CD4-positive, alpha-beta T cell treated with Interleukin-15 for 1 hour (primary cell): ENCODE measurements around the gene TBL2.
A peak's percentile ranks its signal among the peaks of the same experiment; 100 is the strongest.
"Not testable (repeated sequence)": the region's sequence is repeated elsewhere in the genome, so short reads cannot be mapped to it uniquely, and the experiment has no call there.

Experiments used
- DNase-seq: peaks from one replicate; pipeline ENCODE4 v3.0.0-alpha.2; 2020

Gene TBL2

DNA sequence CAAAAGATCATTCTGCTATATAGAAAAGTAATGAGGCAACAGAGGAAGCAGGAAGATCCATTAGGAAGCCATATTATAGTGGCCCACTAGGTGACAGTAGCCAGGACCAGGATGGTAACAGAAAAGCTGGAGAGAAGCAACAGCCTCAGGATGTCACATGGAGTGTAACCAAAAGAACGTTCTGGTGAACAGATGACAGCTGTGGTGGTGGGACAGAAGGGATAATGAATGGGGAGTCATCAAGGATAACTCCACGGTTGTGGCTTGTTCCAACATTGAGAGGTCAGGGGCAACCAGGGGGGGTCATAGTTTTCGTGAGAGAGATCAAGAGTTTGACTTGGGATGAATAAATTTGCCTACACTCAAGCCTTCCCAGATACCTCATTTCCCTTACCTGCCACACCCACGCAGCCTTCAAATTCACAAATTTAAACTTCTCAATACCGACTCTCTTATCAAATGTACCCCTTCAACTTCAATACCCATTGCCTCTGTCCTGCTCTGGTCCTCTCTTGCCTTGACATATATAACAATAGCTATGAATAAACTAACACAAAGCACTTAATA lies 9.3 kb downstream of the TBL2 start:
- no peak for DNase-seq

DNA sequence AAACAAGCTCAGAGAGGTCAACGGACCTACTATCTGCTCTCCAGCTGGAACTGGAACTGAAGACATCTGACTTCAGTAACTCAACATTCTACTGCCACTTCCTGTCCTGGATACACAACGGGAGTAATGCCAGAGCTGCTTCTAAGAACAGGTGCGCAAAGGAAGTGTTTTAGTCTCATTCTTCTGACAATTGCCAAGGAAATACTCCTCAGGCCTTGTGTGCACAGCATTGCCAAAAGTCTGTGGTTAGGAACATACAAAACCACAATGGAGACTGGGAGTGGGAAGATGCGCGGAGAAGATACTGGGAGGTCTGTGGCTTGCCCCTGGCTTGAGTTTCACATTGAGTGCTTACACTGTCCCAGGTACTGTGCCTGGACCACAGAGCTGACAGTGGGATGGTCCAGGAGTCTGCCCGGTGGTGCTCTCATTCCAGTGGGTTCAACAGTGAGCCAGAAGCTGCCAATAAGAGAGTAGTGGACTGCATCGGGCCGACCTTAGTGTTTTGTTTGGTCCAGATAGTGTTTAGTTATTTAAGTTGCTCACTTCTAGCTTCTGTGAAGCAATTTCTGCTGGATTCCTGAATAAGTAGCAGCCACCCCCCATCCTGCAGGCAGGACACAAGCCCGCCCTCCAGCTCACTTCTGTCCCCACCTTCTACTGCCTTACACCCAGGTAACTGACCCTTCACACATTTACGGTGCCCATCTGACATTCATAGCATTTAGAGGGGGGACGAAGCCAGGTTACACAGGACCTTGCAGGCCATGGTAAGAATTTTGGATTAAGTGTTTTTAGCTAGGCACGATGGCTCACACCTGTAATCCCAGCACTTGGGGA lies 10.3 kb downstream of the TBL2 start:
- no peak for DNase-seq

DNA sequence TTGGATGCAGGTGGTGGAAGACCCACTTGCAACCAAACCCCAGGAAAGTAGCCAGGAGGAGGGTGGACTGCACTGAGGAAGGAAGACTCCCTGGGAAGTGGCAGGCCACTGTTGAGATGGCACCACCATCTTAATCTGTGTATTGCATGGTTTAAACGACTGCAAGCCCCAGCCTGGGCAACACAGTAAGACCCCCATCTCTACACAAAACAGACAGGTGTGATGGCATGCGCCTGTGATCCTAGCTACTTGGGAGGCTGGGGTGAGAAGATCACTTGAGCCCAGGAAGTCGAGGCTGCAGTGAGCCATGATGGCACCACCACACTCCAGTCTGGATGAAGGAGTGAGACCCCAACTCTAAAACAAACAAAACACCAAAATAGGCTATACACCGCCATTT lies 11.2 kb downstream of the TBL2 start:
- DNase-seq: no peak

DNA sequence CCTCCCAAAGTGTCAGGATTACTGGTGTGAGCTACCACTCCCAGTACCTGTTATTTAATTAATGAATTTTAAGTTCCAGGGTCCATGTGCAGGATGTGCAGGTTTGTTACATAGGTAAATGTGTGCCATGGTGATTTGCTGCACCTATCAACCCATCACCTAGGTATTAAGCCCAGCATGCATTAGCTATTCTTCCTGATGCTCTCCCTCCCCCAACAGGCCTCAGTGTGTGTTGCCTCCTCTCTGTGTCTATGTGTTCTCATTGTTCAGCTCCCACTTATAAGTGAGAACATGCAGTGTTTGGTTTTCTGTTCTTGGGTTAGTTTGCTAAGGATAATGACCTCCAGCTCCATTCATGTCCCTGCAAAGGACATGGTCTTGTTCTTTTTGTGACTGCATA lies 11.9 kb downstream of the TBL2 start:
- DNase-seq: not testable (repeated sequence)

DNA sequence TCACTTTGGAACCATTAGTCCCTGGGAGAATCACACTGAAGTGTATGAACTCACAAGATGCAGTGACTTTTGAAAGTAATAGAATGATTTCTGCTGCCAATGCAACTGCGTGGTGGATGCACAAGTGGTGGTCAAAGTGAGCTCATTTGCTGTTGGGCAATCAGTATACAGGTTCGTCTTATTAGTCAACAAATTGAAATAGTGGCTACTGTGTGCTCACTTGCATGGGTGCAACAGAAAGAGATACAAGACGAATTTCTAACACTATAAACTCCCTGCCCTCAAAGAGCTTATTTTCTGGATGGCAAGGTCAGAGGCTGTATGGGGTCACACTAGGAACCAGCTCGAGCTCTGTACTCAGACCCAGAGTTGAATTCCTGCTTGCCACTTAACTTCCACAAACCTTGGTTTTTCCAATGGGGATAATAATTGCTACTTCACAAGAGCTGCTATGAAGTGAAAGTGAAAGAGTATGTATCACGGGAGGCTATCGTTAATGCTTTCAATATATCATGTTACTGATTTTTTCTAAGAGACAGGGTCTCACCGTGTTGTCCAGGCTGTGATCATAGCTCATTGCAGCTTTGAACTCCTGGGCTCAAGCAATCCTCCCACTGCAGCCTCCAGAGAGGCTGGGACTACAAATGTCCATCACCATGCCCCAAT lies 12.6 kb downstream of the TBL2 start:
- no peak for DNase-seq

DNA sequence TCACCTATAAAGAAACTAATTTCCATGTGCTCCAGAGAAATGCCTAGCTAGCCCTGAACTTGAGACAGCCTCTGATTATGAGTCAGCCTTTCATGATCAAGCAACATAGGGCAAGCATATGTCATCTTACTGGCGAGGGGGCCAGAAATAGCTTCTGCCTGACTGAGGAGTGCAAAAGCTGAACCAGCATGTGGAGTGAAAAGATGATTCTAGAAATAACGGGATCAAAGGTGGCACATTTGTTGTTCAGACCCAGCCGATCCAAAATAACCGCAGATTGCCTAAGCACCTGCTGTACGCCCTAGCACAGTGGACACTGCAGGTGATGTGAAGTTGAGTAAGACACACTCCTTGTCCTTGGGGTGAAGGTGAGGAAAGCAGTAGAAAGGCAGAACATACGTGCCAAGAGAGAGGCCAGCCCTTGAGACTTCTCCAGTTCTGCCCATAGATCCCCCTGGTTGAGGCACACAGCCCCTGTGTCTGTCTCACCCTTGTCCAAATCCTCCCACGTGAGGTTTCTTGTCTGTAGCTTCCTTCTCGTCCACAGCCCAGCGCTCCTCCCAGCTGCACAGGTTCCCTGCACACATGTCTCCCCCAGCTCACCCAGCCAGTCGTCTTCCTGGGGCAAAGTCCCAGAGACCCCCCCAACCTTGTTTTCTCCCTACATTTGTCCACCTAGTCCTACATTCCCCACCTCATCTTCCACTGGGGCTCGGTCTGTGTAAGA lies 18.1 kb downstream of the TBL2 start:
- DNase-seq: no peak

DNA sequence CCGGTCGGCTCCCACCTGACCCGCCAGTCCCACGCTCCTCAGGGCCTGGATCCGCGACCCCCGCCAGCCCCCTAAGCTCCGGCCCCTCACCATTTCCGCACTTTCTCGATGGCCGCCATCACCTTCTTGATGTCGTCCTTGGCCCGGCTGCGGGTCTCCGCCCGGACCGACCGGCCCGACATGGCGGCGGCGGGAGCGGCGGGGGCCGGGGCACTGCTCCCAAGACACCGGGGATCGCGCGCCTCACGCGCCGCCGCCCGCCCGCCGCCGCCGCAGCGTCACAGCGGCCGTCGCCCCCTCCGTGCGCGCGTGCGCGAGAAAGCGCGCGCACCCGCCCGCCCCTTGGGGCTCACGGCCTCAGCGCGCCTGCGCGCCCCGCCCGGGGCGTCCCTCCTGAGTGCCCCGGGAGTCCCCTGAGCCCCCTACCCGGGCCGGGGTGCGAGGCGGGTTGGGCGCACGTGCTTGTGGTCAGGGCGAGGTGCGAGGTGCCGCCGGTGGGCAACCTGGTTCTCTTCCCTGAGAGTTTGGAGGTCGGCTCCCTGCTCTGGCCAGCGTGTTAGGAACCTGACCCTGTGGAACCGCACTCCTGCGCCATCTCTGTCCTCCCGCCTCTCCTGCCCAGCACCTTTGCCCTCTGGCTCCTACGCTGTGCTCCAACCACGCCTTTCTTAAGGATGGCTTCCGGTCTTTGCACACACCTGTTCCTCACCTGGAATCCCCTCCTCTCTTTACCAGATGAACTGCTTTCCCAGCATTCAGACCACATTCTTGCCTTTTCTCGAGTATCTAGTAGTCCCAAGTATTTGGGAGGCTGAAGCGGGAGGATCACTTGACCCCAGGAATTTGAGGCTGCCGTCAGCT lies 20.8 kb downstream of the TBL2 start, which contains the start of gene BCL7B:
Gene BCL7B (minus strand): TSS at position 294 of the 861 bp plus-strand sequence. CDS start 112 bp downstream, at position 182.
- peak; percentile 84 for DNase-seq

DNA sequence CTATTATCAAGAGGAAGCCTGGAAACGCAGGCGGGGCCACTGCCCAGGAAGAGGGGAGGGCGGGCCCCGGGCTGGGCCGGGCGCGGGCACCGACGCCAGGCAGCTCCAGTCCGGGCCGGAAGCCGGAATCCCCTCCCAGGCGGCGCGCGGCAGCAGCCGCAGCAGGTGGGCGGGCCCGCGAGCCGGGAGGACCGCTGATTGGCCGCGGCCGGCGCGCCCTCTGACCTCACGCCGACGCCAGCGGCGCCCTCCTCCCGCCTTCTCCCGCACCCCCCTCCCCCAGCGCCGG lies 21.3 kb downstream of the TBL2 start:
- DNase-seq: peak; percentile 93

DNA sequence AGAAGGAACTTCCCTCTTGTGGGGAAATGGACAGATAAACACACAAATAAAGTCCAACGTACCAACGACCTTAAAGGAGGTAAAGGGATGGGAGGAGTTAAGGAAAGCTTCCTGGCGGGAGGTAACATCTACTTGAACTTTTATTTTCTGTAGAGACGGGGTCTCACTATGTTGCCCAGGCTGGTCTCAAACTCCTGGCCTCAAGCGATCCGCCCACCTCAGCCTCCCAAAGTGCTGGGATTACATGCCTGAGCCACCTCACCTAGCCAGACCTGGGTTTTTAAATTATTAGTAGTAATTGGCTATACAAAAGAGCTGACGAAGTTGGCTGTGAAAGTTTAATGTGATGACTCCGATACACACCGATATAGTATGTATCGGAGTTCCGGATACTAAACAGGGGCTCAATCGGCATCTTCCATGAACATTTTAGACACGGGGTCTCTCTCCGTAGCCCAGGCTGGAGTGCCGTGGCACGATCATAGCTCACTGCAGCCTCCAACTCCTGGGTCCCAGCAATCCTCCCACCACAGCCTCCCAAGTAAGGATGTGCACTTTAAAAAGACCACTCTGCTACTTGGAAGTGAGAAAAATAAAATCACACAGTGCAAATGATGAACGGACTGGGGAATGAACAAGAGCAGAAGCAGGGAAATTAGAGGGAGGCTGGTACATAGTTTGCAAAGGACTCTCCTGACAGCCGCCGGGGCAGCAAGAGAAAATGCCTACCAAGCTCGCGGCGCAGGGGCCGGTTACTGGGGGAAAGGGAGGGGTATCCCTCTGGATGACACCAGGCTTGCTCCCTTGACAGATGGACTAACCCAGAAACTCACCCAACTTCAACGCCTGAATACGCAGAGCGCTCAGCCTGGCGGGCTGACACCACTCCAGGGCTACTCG lies 21.9 kb downstream of the TBL2 start:
- DNase-seq: no peak

DNA sequence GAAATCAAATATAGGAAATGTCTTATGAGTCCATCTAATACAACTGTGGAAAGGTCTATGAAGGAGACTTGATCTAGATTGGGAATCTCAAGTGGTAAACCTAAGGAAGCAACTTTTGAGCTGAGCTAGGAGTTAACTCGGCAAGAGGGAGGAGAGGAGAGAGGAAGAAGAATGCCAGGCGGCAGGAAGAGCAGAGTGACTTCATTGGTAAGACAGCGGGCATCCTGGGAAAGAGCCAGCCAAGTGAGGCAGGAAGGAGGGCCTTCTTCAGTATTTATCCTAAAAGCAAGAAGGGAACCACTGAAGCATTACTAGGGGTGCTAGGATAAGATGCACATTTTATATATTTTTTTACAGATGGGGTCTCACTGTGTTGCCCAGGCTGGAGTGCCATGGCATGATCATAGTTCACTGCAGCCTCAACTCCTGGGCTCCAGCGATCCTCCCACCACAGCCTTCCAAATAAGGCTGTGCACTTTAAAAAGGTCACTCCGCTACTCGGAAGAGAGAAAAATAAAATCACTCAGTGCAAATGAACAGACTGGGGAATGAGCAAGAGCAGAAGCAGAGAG lies 22.9 kb downstream of the TBL2 start:
- no peak for DNase-seq

DNA sequence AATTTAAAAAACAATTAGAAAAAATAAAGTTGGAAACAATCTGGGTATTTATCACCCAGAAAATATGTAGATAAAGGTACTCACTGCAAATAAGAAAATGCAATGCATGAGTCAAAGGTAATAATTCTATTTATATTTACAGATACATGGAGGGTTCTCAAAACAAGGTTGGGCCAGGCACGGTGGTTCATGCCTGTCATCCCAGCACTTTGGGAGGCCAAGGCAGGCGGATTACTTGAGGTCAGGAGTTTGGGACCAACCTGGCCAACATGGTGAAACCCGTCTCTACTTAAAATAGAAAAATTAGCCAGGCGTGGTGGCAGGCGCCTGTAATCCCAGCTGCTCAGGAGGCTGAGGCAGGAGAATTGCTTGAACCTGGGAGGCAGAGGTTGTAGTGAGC lies 28.3 kb downstream of the TBL2 start:
- not testable (repeated sequence) for DNase-seq

DNA sequence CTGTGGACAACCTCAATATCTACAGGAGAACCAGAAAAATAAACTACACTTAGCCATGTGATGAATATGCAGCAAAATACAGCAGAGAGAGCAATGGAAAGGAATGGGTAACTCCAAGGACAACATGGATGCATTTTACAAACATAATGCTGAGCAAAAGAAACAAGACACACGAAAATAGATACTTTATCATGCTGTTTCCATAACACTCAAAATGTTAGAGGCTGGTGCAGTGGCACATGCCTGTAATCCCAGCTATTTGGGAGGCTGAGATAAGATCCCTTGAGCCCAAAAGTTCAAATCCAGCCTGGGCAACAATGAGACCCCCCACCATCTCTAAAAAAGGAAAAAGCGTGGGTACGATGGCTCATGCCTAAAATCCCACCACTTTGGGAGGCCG lies 29.2 kb downstream of the TBL2 start:
- no peak for DNase-seq

DNA sequence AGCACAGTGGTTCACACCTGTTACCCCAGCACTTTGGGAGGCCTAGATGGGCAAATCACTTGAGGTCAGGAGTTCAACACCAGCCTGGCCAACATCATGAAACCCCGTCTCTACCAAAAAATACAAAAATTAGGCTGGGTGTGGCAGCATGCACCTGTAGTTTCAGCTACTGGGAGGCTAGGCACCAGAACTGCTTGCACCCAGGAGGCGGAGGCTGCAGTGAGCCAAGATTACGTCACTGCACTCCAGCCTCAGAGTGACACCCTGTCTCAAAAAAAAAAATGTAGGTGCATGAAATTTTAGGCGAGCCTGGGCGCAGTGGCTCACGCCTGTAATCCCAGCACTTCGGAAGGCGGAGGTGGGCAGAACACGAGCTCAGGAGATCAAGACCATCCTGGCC lies 30.5 kb downstream of the TBL2 start:
- DNase-seq: no peak

DNA sequence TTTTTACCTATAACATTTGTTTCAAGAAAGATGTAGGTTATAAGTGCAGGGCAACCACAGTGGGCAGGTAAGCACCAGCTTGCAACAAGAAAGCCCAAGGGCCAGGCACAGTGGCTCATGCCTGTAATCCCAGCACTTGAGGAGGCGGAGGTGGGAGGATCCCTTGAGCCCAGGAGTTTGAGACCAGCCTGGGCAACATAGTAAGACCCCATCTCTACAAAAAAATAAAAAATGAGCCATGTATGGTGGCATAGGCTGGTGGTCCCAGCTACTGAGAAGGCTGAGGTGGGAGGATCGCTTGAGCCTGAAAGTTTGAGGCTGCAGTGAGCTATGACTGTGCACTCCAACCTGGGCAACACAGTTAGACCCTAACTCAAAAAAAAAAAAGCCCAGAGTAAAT lies 33.7 kb downstream of the TBL2 start:
- no peak for DNase-seq

DNA sequence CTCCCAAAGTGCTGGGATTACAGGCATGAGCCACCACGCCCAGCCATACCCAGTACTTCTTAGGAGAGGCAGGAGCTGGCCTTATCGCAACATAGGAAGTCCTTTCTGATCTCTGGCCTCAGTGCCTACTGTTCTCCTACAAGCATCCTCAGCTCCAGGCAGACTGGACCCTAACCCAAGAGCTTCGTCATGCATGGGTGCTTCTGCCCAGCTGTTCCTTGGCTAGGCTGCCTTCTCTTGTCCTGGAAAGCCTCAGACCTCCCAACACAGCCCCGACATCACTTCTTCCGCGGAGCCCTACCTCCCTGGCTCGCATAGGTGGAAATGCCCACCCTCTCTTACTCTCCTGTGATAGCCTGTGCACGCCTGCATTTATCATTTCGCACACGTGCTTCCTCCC lies 36.7 kb downstream of the TBL2 start:
- no peak for DNase-seq

DNA sequence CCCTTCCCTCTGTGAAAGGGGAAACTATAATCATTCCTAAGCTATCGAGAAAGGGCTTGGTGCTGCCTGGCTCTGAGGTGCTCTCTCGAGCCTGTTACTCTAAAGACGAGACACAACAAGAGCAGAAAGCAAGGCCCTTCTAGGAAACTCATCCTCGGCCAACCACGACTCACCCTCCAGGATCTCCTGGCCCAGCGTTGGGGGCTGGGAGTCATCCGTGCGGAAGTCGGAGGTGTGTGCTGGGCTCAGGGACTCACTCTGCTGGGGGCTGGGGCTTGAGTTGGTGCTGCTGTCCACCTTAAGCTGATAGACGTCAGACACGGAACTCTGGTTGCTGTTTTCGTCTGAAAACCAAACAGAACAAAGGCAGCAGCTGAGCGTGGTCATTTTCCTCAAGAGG lies 38.7 kb downstream of the TBL2 start:
- no peak for DNase-seq

DNA sequence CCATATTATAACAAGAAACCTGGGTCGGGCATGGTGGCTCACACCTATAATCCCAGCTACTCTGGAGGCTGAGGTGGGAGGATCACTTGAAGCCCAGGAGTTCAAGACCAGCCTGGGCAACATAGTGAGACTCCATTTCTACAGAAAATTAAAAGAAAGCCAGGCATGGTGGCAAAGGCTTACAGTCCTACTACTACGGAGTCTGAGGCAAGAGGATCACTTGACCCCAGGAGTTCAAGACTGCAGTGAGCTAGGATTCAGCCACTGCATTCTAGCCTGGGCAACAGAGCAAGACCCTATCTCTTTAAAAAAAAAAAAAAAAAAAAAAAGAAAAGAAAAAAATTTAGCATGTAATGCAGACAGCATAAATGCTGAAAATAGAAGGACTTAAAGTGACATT lies 39.9 kb downstream of the TBL2 start:
- DNase-seq: not testable (repeated sequence)

DNA sequence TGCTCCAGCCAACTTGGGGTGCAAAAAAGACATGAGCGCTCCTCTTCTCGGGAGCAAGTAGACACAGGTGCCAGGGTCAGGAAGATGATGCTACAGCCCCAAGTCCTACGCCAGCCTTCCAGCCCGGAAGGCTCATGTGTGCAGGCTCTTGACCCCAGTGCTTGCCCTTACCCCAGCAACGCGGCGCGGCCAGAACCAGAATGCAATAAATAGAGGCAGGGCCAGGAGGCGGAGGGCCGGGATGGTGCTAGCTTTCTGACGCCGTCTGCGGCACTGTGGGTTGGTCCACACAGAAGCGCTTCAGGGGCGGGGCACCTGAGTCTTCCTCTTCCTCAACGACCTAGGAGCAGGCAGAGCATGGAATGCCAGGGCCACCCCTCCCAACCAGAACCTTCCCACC lies 41.3 kb downstream of the TBL2 start:
- no peak for DNase-seq

DNA sequence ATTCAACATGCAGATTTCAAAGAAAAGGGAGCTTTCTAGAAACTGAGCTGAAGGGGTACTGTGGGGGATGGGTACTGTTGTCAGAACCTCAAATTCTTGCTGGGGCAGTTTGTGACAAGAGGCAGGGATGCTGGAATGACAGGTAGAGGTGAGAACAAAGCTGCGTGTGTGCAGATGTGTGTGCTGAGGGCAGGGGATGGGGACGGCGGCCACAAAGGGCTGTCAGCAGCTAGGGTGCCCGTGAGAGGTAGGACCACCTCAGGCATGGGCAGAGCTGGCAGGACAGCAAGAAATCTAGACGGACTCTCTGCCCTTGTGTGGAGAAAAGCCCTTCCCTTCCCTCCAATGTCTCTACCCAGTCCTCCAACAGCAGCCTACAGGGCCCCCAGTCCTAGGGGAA lies 41.9 kb downstream of the TBL2 start:
- DNase-seq: no peak

DNA sequence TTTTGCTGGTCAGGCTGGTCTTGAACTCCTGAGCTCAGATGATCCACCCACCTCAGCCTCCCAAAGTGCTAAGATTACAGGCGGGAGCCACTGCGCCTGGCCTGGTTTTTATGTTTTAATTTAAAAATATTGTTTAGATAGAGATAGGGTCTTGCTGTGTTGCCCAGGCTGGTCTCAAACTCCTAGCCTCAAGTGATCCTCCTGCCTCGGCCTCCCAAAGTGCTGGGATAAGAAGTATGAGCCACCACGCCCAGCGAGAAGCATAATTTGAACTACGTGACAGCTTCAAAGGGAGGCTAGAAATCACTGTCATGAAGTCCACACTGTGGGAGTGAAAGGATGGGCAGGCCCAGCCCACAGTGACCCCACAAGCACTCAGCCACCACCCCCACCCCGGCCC lies 42.5 kb downstream of the TBL2 start:
- not testable (repeated sequence) for DNase-seq

DNA sequence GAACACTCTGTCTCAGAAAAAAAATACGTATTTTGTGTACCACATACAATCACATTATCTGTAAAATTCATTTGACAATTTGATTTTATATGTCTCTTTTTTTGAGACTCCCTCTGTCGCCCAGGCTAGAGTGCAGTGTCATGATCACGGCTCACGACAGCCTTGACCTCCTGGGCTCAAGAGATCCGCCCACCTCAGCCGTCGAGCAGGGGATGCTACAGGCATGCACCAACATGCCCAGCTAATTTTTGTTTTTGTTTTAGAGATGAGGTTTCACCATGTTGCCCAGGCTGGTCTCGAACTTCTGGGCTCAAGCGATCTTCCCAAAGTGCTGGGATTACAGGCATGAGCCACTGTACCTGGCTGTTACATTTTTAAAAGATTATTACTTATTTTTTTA lies 44.6 kb downstream of the TBL2 start:
- DNase-seq: no peak
